ENCODE results near the gene MFSD11. TPM values are rescaled to one million over a fixed set of nuclear protein-coding genes. Genes with fewer than 3 reads are reported as not detected.
A peak's percentile ranks its signal among the peaks of the same experiment; 100 is the strongest.

Gene MFSD11
- total RNA-seq, 1 experiment from 2014 or later = 16.6 TPM

GRCh38 chr17:76715496-76715830 lies 22.5 kb upstream of the MFSD11 start:
- BruUV-seq (replicated peaks) = no TSS peak
- H3K9me3 ChIP-seq (ENCODE audit: low read length) = no peaks in the 10 kb centered on the region
- POLR2A ChIA-PET (ENCODE audit: unreplicated experiment) = no interaction called here
- no peaks in the 10 kb centered on the region for H3F3A ChIP-seq (ENCODE audit: low read length, unreplicated experiment)
- CTCF ChIA-PET = interaction anchor here (0.6 kb wide), 1 partner anchor 206 kb away, joined by 3 read pairs; no protein-coding TSS in a partner anchor
- H3K79me2 ChIP-seq (ENCODE audit: low read length) = no peaks in the 10 kb centered on the region
- no peak overlapping the region for H3K9ac ChIP-seq (ENCODE audit: low read length)
- no peak for DNase-seq
- H3K27ac ChIP-seq (ENCODE audit: low read length) = no peak overlapping the region
- H2AFZ ChIP-seq (ENCODE audit: low read length) = no peak overlapping the region
- no peak for ATAC-seq
- intact Hi-C loops (cut with micrococcal nuclease) = loop anchor here (1.0 to 10.0 kb wide), 4 partner anchors 27 to 193 kb away; partner anchors contain the start of gene ST6GALNAC1
- H3K36me3 ChIP-seq (ENCODE audit: low read depth, low read length) = peaks cover 52% of the 10 kb centered on the region
- H4K20me1 ChIP-seq (ENCODE audit: low read length) = no peaks in the 10 kb centered on the region
- H3K4me2 ChIP-seq (ENCODE audit: low read length) = no peak overlapping the region
- peaks cover 8% of the 10 kb centered on the region for H3K4me1 ChIP-seq (ENCODE audit: insufficient read depth, low read length)
- TF ChIP-seq EZH2 (IDR thresholded peaks at IDR 0.05; ENCODE audit: low read length, unreplicated experiment) (no peak), CTCF (conservative IDR thresholded peaks at IDR 0.05; ENCODE audit: low read depth, low read length) (no peak), EZH2phosphoT487 (IDR thresholded peaks at IDR 0.05; ENCODE audit: borderline replicate concordance, low read length) (no peak)
- no peaks in the 10 kb centered on the region for H3K27me3 ChIP-seq (ENCODE audit: low read length)
- no peaks in the 10 kb centered on the region for H3K9me2 ChIP-seq (replicated peaks; ENCODE audit: low read length)
- no peak overlapping the region for H3K4me3 ChIP-seq (ENCODE audit: low read length)

GRCh38 chr17:76716146-76716838 lies 21.6 kb upstream of the MFSD11 start:
- Histone ChIP-seq H3K4me2 (ENCODE audit: low read length) (no peak overlapping the region), H4K20me1 (ENCODE audit: low read length) (no peaks in the 10 kb centered on the region), H3K27ac (ENCODE audit: low read length) (no peak overlapping the region), H3K4me1 (ENCODE audit: insufficient read depth, low read length) (peaks cover 4% of the 10 kb centered on the region), H3F3A (ENCODE audit: low read length, unreplicated experiment) (no peaks in the 10 kb centered on the region), H3K9me3 (ENCODE audit: low read length) (no peaks in the 10 kb centered on the region), H3K36me3 (ENCODE audit: low read depth, low read length) (peaks cover 59% of the 10 kb centered on the region), H3K4me3 (ENCODE audit: low read length) (no peak overlapping the region), H2AFZ (ENCODE audit: low read length) (no peak overlapping the region), H3K9ac (ENCODE audit: low read length) (no peak overlapping the region), H3K79me2 (ENCODE audit: low read length) (no peaks in the 10 kb centered on the region; the same call in 1 of the 2 replicates), H3K27me3 (ENCODE audit: low read length) (no peaks in the 10 kb centered on the region), H3K9me2 (replicated peaks; ENCODE audit: low read length) (no peaks in the 10 kb centered on the region)
- POLR2A ChIA-PET (ENCODE audit: unreplicated experiment) = no interaction called here
- CTCF ChIA-PET = no interaction called here
- intact Hi-C loops (cut with micrococcal nuclease) = loop anchor here (10.0 kb wide), 2 partner anchors 71 to 151 kb away; partner anchors contain the start of gene ST6GALNAC1
- DNase-seq (no peak), ATAC-seq (peak; percentile 35)
- TF ChIP-seq CTCF (conservative IDR thresholded peaks at IDR 0.05; ENCODE audit: low read depth, low read length) (no peak), EZH2 (IDR thresholded peaks at IDR 0.05; ENCODE audit: low read length, unreplicated experiment) (no peak), EZH2phosphoT487 (IDR thresholded peaks at IDR 0.05; ENCODE audit: borderline replicate concordance, low read length) (no peak)
- BruUV-seq (replicated peaks) = no TSS peak

GRCh38 chr17:76716839-76717215 lies 21.1 kb upstream of the MFSD11 start:
- intact Hi-C loops (cut with micrococcal nuclease) = loop anchor here (10.0 kb wide), 2 partner anchors 72 to 152 kb away; partner anchors contain the start of gene ST6GALNAC1
- TF ChIP-seq EZH2 (IDR thresholded peaks at IDR 0.05; ENCODE audit: low read length, unreplicated experiment) (no peak), EZH2phosphoT487 (IDR thresholded peaks at IDR 0.05; ENCODE audit: borderline replicate concordance, low read length) (no peak), CTCF (conservative IDR thresholded peaks at IDR 0.05; ENCODE audit: low read depth, low read length) (no peak)
- ATAC-seq = no peak
- no peaks in the 10 kb centered on the region for H3K4me1 ChIP-seq (ENCODE audit: insufficient read depth, low read length)
- H3K4me2 ChIP-seq (ENCODE audit: low read length) = no peak overlapping the region
- no peaks in the 10 kb centered on the region for H3K27me3 ChIP-seq (ENCODE audit: low read length)
- peaks cover 65% of the 10 kb centered on the region for H3K36me3 ChIP-seq (ENCODE audit: low read depth, low read length)
- peaks cover 5% of the 10 kb centered on the region; the same call in 1 of the 2 replicates for H3K79me2 ChIP-seq (ENCODE audit: low read length)
- no peaks in the 10 kb centered on the region for H4K20me1 ChIP-seq (ENCODE audit: low read length)
- ChIA-PET CTCF (interaction anchor here (1.7 kb wide), 1 partner anchor 28 kb away, joined by 5 read pairs; no protein-coding TSS in a partner anchor), POLR2A (ENCODE audit: unreplicated experiment) (no interaction called here)
- H2AFZ ChIP-seq (ENCODE audit: low read length) = no peak overlapping the region
- H3K9me2 ChIP-seq (replicated peaks; ENCODE audit: low read length) = no peaks in the 10 kb centered on the region
- no TSS peak for BruUV-seq (replicated peaks)
- no peaks in the 10 kb centered on the region for H3K9me3 ChIP-seq (ENCODE audit: low read length)
- H3K27ac ChIP-seq (ENCODE audit: low read length) = no peak overlapping the region
- no peak overlapping the region for H3K4me3 ChIP-seq (ENCODE audit: low read length)
- no peak overlapping the region for H3K9ac ChIP-seq (ENCODE audit: low read length)
- no peak for DNase-seq
- no peaks in the 10 kb centered on the region for H3F3A ChIP-seq (ENCODE audit: low read length, unreplicated experiment)
